ENCODE results near the gene RPLP1.
A peak's percentile ranks its signal among the peaks of the same experiment; 100 is the strongest.

Gene RPLP1

GRCh38 chr15:69452692-69453521 lies at the start of gene RPLP1:
Gene RPLP1 (plus strand): TSS chr15:69452818. CDS start chr15:69452949, 131 bp downstream.
- DNase-seq, result peak; percentile 88 to 93

GRCh38 chr15:69403594-69403993 lies 49.0 kb upstream of the RPLP1 start:
- no peak for DNase-seq

- no peak for DNase-seq
Observed at GRCh38 chr15:69405110-69405509, 47.5 kb upstream of the RPLP1 start.

DNA sequence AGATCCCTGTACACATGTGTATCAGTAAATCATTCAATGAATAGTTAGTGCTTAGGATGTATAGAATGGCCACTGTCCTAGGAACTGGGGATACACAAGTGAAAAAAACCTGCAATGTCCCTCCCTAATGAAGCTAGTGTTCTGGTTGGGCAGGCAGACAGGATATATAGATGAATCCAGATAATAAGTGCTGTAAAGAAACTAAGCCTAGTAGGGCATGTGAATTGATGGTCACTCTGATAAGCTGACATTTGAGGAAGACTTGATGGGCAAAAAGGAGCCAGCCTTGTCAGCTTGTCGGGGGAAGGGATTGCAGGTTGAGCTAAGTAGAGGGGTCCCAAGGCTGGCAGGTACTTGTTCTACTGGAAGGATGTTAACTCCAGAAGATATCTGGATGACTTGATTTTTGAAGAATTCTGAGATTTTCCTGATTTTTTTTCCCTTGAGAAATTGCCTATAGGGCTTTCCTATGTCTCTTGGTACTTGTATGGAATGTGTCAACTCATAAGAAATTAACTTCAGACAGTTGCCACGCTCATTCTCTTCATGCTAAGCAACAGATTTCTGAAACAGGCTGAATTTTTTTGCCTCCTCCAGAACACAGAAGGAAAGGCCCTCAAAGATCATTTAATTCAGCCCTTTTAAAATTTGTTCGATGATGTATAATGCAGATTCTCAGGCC lies 44.8 kb upstream of the RPLP1 start:
- no peak for DNase-seq

- no peak for DNase-seq
Observed at GRCh38 chr15:69408841-69409240, 43.8 kb upstream of the RPLP1 start.

DNA sequence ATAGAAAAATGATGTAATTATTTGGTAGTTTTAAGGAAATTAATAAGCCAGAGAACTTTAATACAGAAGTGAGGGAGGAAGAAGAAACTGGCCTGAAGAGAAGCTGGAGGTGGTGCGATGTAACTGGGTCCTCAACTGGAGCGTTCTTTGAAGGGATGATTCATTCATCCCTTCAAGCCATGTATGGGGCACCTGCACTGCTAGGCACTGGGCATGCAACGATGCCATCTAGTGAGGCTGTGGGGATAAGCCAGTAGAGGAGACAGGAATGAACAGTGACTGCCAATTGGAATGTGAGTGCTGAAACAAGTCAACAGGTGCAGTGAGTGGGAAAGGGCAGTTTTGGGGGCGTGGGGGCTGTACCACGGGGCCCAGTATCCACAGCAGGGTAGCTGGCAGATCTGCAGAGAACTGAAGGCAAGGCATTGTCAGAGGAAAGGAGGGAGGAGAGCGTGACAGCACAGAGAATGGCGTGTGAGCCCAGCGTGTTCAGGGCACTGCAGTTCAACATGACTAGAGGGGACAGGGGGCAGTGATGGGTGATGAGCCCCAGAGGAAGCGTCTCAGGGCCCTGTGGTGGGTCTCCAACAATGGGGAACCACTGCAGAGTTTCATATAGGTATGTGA lies 42.3 kb upstream of the RPLP1 start:
- peak in 1 of 2 donors; percentile 4 for DNase-seq

GRCh38 chr15:69412274-69412673 lies 40.3 kb upstream of the RPLP1 start:
- DNase-seq, result no peak

- no peak for DNase-seq
Observed at GRCh38 chr15:69412701-69413100, 39.9 kb upstream of the RPLP1 start.

DNA sequence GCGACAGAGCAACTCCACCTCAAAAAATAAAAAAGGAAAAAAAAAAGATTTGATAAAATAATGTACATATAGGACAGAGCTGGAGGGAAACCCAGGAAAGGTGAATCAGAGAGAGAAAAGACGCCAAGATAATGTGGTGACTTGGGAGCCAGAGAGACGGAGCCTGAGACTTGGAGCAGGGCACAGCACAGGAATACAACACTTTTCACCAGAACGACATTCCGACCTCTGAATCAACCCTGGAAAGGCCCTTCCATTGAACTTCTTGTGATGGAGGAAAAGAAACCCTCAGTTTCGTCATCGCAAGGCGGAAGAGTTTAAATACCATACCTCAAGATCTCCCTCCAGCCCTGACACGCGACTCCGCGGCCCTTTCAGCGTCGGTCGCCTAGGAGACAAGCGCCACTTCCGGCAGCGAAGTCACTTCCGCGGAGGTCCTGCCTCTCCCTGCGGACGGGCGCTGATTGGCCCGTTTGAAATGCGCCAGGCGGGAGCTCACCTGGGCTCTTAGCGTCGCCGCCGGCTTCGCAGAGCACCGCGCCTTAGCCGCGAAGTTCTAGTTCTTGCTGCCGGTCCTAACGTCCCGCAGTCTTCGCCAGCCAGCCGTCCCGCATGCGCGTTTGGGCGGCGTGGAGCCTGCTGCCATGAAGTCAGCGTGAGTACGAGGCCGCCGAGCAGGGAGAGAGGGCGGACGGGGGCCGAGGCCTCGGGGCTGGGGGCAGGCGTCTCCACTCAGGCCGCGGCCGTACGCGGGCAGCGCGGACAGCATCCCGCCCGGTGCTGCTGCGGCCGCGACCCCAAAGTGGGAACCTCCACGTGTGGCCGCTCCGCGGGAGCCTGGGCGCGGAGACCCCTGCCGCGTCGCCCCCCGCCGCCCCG lies 38.6 kb upstream of the RPLP1 start, which contains the start of gene KIF23:
Gene KIF23, plus strand, starts transcription at position 528 of the 879 bp plus-strand sequence. Its CDS starts 117 bp downstream, at position 645.
- peak; percentile 67 to 74 for DNase-seq

DNA sequence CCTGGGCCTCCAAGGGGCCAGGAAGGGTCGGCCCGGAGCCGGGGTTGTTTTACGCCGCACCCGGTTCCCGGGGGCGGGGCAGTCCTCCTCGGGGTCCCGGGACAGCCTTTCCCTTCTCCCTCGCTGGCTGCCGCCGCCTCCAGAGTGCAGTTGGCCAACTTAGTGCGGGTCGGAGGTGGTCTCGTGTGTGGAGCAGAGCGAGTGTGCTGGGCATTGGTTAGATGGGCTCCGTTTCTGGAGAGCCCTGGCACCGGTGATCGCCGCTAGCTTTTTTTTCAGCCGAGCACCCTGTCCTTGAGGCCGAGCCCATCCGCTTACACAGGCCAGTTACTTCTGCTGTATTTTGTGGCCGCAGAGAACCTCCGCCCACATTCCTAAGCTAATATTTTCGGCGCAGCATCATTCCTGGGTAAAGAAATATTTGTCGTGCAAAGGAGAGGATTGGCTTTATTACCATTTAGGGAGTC lies 37.9 kb upstream of the RPLP1 start:
- no peak for DNase-seq

DNA sequence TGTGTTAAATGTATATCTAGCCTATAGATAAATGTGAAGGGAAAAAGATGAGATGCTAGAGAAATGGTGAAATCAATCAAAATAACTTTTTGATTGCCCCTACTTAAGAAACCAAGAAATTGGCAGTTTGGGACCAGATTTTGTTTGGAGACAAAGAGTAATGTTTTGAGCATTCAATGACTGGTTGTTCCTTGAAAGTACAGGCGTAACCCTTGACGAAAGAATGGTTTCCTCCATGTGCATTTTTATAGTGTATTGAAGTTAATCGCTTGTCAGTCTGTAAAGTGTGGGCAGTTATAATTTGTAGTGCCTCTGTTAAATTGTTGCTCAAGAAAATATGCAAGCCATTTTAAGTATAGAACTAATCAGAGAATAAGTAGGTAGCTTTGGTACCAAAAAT lies 37.2 kb upstream of the RPLP1 start:
- no peak for DNase-seq

- no peak for DNase-seq
Observed at GRCh38 chr15:69417581-69417980, 35.0 kb upstream of the RPLP1 start.

GRCh38 chr15:69421498-69421897 lies 31.1 kb upstream of the RPLP1 start:
- DNase-seq, result no peak

GRCh38 chr15:69422336-69422895 lies 30.2 kb upstream of the RPLP1 start:
- no peak for DNase-seq

DNA sequence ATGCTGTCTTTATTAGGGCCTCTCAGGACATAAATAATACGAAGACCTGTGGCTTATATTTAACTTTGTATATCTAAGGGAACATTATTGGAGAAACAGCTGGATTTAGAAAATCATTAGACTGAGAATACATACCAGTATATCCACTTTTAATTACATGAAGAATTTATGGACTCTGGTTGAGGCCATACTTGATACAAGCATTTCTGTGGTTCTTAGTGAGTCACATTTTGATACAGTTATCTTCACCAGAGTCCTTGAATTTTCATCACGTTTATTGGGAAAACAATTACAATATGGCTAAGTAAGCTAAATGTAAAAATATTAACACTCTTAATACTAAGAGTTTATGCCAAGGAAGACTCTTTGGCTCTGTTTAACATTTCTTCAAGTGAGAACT lies 28.6 kb upstream of the RPLP1 start:
- DNase-seq, result no peak

GRCh38 chr15:69424748-69425413 lies 27.7 kb upstream of the RPLP1 start:
- no peak for DNase-seq

DNA sequence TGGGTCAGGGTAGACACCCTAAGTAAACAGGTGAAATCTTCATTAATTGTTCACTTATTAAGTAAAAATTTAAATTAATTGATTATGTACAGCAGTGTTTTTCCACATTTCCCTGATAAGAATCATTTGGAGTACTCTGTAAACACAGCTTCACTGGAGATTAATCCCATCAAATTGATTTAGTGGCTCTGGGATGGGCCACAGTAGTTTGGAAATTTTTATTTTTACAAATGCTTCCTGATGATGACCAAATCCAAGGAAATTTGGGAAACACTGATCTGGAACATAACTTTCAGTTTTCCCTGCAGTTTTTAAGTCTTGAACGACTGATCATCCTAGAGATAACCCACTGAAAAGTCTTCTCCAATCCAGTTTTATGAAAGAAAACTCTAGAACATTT lies 18.8 kb upstream of the RPLP1 start:
- DNase-seq, result no peak

DNA sequence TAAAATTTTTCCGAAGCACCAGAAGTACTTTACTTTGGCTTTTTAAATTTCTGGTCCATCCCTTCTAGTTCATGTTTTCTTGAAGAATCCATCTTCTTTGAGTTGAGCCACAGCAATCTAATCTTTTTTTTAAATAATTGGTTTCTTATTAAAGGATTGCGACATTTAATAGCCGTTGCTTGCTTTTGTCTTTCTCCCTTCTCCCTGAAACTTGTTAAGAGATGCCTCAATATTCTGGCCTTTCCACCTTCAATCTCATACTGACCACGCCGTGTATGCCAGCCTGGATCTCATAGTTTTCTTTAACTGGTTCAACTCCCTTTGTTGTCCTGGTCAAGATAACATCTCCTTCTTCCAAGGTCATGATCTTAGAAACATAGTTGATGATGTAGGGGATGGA lies 18.4 kb upstream of the RPLP1 start:
- DNase-seq, result no peak

DNA sequence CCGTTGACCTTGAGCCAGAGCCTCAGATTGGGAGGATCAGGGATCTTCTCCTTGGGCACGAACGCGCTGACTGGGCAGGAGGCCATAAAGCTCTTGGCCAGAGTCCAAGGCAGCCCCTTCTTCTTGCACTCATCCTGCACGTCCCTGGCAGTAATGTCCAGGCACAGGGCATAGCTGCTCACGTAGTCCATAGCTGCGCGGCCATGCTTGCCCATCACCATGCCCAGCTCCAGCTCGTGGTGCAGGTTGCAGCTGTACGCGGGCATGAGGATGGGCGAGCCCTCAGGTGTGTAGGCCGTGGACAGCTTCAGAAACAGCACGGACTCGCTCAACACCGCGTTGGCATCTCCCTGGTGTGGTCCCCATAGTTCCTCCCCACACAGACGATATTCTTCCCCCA lies 17.9 kb upstream of the RPLP1 start:
- no peak for DNase-seq

GRCh38 chr15:69435985-69436384 lies 16.6 kb upstream of the RPLP1 start:
- no peak for DNase-seq

DNA sequence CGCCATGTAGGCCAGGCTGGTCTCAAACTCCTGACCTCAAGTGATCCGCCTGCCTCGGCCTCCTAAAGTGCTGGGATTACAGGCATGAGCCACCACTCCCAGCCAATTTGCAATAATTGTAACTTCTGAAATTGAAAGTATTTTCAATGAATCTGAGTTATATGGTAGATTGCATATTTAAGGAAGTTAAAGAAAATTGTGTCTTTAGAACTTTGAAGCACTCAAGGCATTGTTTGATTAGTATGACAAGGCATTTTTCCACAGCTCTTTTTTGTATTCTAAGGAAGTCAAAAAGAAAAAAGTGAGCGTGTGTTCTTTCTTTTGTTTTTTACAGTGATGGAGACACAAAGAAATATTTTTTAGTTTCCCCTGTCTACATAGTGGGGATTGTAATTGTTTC lies 15.7 kb upstream of the RPLP1 start:
- DNase-seq, result no peak

DNA sequence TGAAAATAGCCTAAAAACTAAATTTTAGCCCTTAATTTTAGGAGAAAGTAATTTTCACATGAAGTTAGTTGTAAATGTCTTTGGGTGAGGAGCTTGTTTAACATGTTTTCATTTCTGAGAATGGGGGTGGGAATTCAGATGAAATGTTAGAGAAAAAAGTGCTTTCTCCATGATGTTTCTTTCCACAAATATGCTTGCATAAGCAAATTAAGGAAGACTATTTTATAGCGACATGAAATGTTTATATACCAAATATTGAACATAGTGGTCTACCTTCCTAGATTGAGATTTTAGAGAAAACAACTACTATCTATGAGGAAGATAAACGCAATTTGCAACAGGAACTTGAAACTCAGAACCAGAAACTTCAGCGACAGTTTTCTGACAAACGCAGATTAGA lies 13.0 kb upstream of the RPLP1 start:
- DNase-seq, result no peak

Data from hippocampal formation (tissue), 2 donors.